K562 (cell line): Measurements from ENCODE around the gene UBAP1L. TPM values are rescaled to one million over a fixed set of nuclear protein-coding genes. Genes with fewer than 3 reads are reported as not detected.

ENCODE experiments used
- ATAC-seq: fragments of 200-7000 bp; cut with Tn5 transposase; 3 replicates; pipeline ENCODE4 v1.9.1; 2020; ENCODE audit warnings: moderate library complexity
- BruUV-seq: library from RNA; stranded (reverse); fragments of 400-500 nt; replicated peaks from 2 replicates; lab custom pipeline; 2021; lab: Mats Ljungman, UMichigan
- CTCF ChIA-PET: fragments of 300-600 bp; formaldehyde crosslinking; extraction: SDS; loops from one replicate; lab custom pipeline; 2021; ENCODE audit warnings: low intra/inter-chr PET ratio; lab: Yijun Ruan, JAX
- POLR2A ChIA-PET: fragments of 300-600, 350-650 bp; sonication (Branson Sonifier 250); formaldehyde crosslinking; extraction: SDS; loops from one replicate; lab custom pipeline; 2021; ENCODE audit warnings: antibody characterized with exemption, inconsistent platforms; lab: Yijun Ruan, JAX
- DNase-seq, 4 experiments: peaks; one replicate each; pipeline versions ENCODE4 v3.0.0 to v3.0.0-alpha.2; 2011 to 2018; ENCODE audit warnings: low spot score in 3 of 4, mixed read lengths in 3 of 4; ENCODE audit errors: extremely low read depth in 1 of 4
- FAIRE-seq: peaks from 2 replicates; lab custom pipeline; 2011; peaks lifted over from hg19 to GRCh38; lab: Jason Lieb, UNC
- H2AFZ ChIP-seq: 2 replicates; pipeline ENCODE4 v1.6.0; 2011; ENCODE audit warnings: low read depth, low read length, control low read depth, inconsistent platforms
- H3K27ac ChIP-seq: fragments of 200-600 bp; 3 replicates; pipeline ENCODE4 v1.8.0; 2011; ENCODE audit warnings: low read depth, mild to moderate bottlenecking, control low read depth, inconsistent platforms, low read length, moderate library complexity, mixed read lengths; ENCODE audit errors: extremely low read depth
- H3K27me3 ChIP-seq, 2 experiments: fragments of 300-600 bp in 1 of 2; 2 replicates in 1 of 2; 3 replicates in 1 of 2; pipeline versions ENCODE4 v1.6.0 to v1.8.0; 2011; ENCODE audit warnings: inconsistent platforms in 2 of 2, low read length in 2 of 2, mild to moderate bottlenecking in 1 of 2, mixed read lengths in 1 of 2, moderate library complexity in 1 of 2; ENCODE audit not compliant: control insufficient read depth in 2 of 2, insufficient read depth in 2 of 2
- H3K36me3 ChIP-seq: fragments of 300-600 bp; 3 replicates; pipeline ENCODE4 v1.8.0; 2011; ENCODE audit warnings: mild to moderate bottlenecking, low read length, inconsistent platforms; ENCODE audit not compliant: control insufficient read depth, insufficient read depth
- H3K4me1 ChIP-seq, 2 experiments: fragments of 200-600 bp in 1 of 2; replicated peaks in 1 of 2; 2 replicates in 1 of 2; 3 replicates in 1 of 2; pipeline versions ENCODE4 v1.5.1 to v1.8.0; 2011; ENCODE audit warnings: inconsistent platforms in 2 of 2, low read length in 2 of 2, mild to moderate bottlenecking in 1 of 2, mixed read lengths in 1 of 2, moderate library complexity in 1 of 2; ENCODE audit not compliant: control insufficient read depth in 2 of 2, insufficient read depth in 2 of 2
- H3K4me2 ChIP-seq: 2 replicates; pipeline ENCODE4 v1.6.1; 2011; ENCODE audit warnings: low read length, control low read depth, inconsistent platforms, mixed read lengths; ENCODE audit not compliant: insufficient read depth
- H3K4me3 ChIP-seq: fragments of 200-600 bp; sonication (generic), shearing (Covaris generic); 2 replicates; pipeline ENCODE4 v1.5.1; 2016; ENCODE audit warnings: control low read depth, inconsistent platforms
- H3K79me2 ChIP-seq: fragments of 200-600 bp; 3 replicates; pipeline ENCODE4 v1.8.0; 2011; ENCODE audit warnings: low read length, inconsistent platforms; ENCODE audit not compliant: control insufficient read depth, insufficient read depth
- H3K9ac ChIP-seq, 2 experiments: 2 replicates each; pipeline versions ENCODE4 v1.6.0 to v1.6.1; 2011; ENCODE audit warnings: low read depth in 2 of 2, low read length in 2 of 2, control low read depth in 1 of 2, inconsistent platforms in 1 of 2, mild to moderate bottlenecking in 1 of 2, mixed read lengths in 1 of 2; ENCODE audit not compliant: insufficient read depth in 1 of 2
- H3K9me1 ChIP-seq: one replicate; pipeline ENCODE4 v1.6.0; 2011; ENCODE audit warnings: inconsistent platforms, mild to moderate bottlenecking, low read length, moderate library complexity; ENCODE audit not compliant: control insufficient read depth, insufficient read depth
- H3K9me3 ChIP-seq: replicated peaks from 2 replicates; pipeline ENCODE4 v1.5.1; 2011; ENCODE audit warnings: low read depth, low read length, inconsistent platforms; ENCODE audit not compliant: control insufficient read depth, insufficient read depth
- H4K20me1 ChIP-seq: replicated peaks from 2 replicates; pipeline ENCODE4 v1.6.1; 2011; ENCODE audit warnings: low read length, inconsistent platforms, mixed read lengths; ENCODE audit not compliant: control insufficient read depth, insufficient read depth
- CEBPG ChIP-seq, 3 experiments: fragments of 200-800 bp in 1 of 3; sonication (Bioruptor generic) in 1 of 3; sonication (generic) in 1 of 3; formaldehyde crosslinking in 1 of 3; IDR thresholded peaks in 2 of 3; conservative IDR thresholded peaks in 1 of 3; 2 replicates each; pipeline versions ENCODE4 v1.6.1 to v1.8.0; 2016 to 2022; ENCODE audit warnings: missing compliant biosample characterization in 2 of 3, missing genetic modification characterization in 2 of 3, mild to moderate bottlenecking in 1 of 3, missing genetic modification reagents in 1 of 3
- DMBX1 ChIP-seq: fragments of 250-450 bp; sonication (Bioruptor Pico); IDR thresholded peaks from 2 replicates; pipeline ENCODE4 v1.8.0; 2022; ENCODE audit warnings: inconsistent platforms, mild to moderate bottlenecking, moderate library complexity, borderline replicate concordance
- FOXK1 ChIP-seq: sonication (generic); formaldehyde crosslinking; IDR thresholded peaks from 2 replicates; pipeline ENCODE4 v1.8.0; 2022; ENCODE audit warnings: missing genetic modification reagents, mild to moderate bottlenecking, borderline replicate concordance
- MBD2 ChIP-seq: sonication (generic); IDR thresholded peaks from 2 replicates; pipeline ENCODE4 v1.6.1; 2016; ENCODE audit warnings: low read depth, borderline replicate concordance
- MCM2 ChIP-seq: fragments of 450-650 bp; IDR thresholded peaks from 2 replicates; pipeline ENCODE4 v1.6.1; 2017; ENCODE audit warnings: low read depth, mild to moderate bottlenecking
- MCM5 ChIP-seq: fragments of 450-650 bp; IDR thresholded peaks from 2 replicates; pipeline ENCODE4 v1.6.1; 2016; ENCODE audit warnings: low read depth
- NELFE ChIP-seq: IDR thresholded peaks from 2 replicates; pipeline ENCODE4 v1.6.1; 2011; ENCODE audit warnings: mild to moderate bottlenecking; ENCODE audit not compliant: insufficient read depth, insufficient read length
- PCBP2 ChIP-seq: fragments of 200-400 bp; formaldehyde crosslinking; IDR thresholded peaks from 2 replicates; pipeline ENCODE4 v1.6.1; 2018; ENCODE audit warnings: low read length, low read depth, mild to moderate bottlenecking, moderate library complexity; ENCODE audit not compliant: poor library complexity, severe bottlenecking
- RBM17 ChIP-seq: fragments of 200-400 bp; formaldehyde crosslinking; IDR thresholded peaks from 2 replicates; pipeline ENCODE4 v1.6.1; 2017; ENCODE audit warnings: low read depth, mild to moderate bottlenecking, low read length, borderline replicate concordance
- SOX6 ChIP-seq: fragments of 450-650 bp; IDR thresholded peaks from 2 replicates; pipeline ENCODE4 v1.6.1; 2014; ENCODE audit warnings: mild to moderate bottlenecking
- THRAP3 ChIP-seq: fragments of 450-650 bp; IDR thresholded peaks from 2 replicates; pipeline ENCODE4 v1.6.1; 2016; ENCODE audit warnings: mild to moderate bottlenecking, inconsistent platforms, borderline replicate concordance
- ZNF77 ChIP-seq: fragments of 250-450 bp; sonication (Bioruptor Pico); IDR thresholded peaks from 2 replicates; pipeline ENCODE4 v1.5.0; 2020
- ZSCAN29 ChIP-seq: fragments of 450-650 bp; IDR thresholded peaks from 2 replicates; pipeline ENCODE4 v1.6.1; 2017
- WGBS: fragments of 100-300 bp; shearing (Covaris generic); methylation state at CpG from one replicate; pipeline ENCODE4 v1.1.6; 2016; ENCODE audit warnings: low coverage, mixed read lengths; ENCODE audit not compliant: insufficient coverage; ENCODE audit errors: missing lambda C conversion rate; 5-methylcytosine and 5-hydroxymethylcytosine counted together
- in situ Hi-C: fragments of 300-500 bp; cut with MboI; formaldehyde crosslinking; loops from 4 replicates; pipeline ENCODE4 v1.15.0; 2018; ENCODE audit warnings: inconsistent platforms, mixed read lengths
- intact Hi-C: fragments of 100-400 bp; cut with micrococcal nuclease; formaldehyde crosslinking; loops from 2 replicates; pipeline ENCODE4 v1.14.2; 2022
- polyA plus RNA-seq, 8 experiments: library from polyadenylated mRNA; depleted of rRNA in 4 of 8; stranded (reverse) in 5 of 8; unstranded in 3 of 8; fragments of >200 nt; fragmentation: Nextera tagmentation in 2 of 8; fragmentation: Illumina TruSeq in 1 of 8; extraction: Ambion mirVana in 2 of 8; extraction: Trizol in 1 of 8; gene quantifications; 2 replicates each; pipeline versions ENCODE4 v1.2.1 to v1.2.3, GENCODE V29; 2011 to 2014; ENCODE audit warnings: inconsistent platforms in 1 of 8, missing spikeins in 1 of 8
- total RNA-seq, 7 experiments: library from RNA; depleted of rRNA in 6 of 7; stranded (reverse); fragments of >200 nt in 6 of 7; fragmentation: Illumina TruSeq in 2 of 7; extraction: Trizol in 2 of 7; gene quantifications; 2 replicates each; pipeline versions ENCODE4 v1.2.1 to v1.2.3, GENCODE V29; 2011 to 2021; ENCODE audit warnings: low replicate concordance in 1 of 7
- TF ChIP-seq, protein P1 (sequence below): fragments of 450-650 bp; formaldehyde crosslinking; IDR thresholded peaks from 2 replicates; pipeline ENCODE4 v1.4.0; 2020; ENCODE audit warnings: mild to moderate bottlenecking, moderate library complexity

The UBAP1L gene
- total and polyA plus RNA-seq, 9 of the 15 experiments (the other 6 are each of a cell fraction or from before 2014, with no cell fraction given), result 0.16 to 0.71 (median 0.41) TPM; not detected in 2

- WGBS, result 31% methylated on average over 6 of the region's 6 CpGs
- Histone ChIP-seq H3K4me1 (peaks cover 0 to 5% of the 10 kb centered on the region in 2 experiments; a peak in 1 of 5 replicates), H3K79me2 (no peaks in the 10 kb centered on the region), H2AFZ (no peak overlapping the region), H3K4me2 (no peak overlapping the region), H3K27ac (no peak overlapping the region), H3K27me3 (no peaks in the 10 kb centered on the region; a peak in 1 of 5 replicates), H3K9ac (0 out of 4 replicates have a peak overlapping the region, but pooled peaks of 1 of the 2 experiments have one; percentile 12), H4K20me1 (no peaks in the 10 kb centered on the region), H3K4me3 (no peak overlapping the region), H3K9me3 (no peaks in the 10 kb centered on the region), H3K9me1 (peaks cover 3% of the 10 kb centered on the region), H3K36me3 (peaks cover 18% of the 10 kb centered on the region; the same call in 2 of the 3 replicates)
- ChIA-PET CTCF (no interaction called here), POLR2A (interaction anchor here (1.4 kb wide), 1 partner anchor 208 kb away, joined by 4 read pairs; the partner anchor contains the start of gene RNU5B-1)
- intact Hi-C loops, result no loop called here
- TF ChIP-seq NELFE (no peak), FOXK1 (CRISPR knock-in tag) (no peak), SOX6 (no peak), MCM5 (no peak), MBD2 (no peak), DMBX1 (CRISPR knock-in tag) (no peak), CEBPG (CRISPR knock-in tag; IDR thresholded peaks at IDR 0.05) (no peak), CEBPG (tag; conservative IDR thresholded peaks at IDR 0.05 in 1 of 2, IDR thresholded peaks at IDR 0.05 in 1 of 2) (no peak), RBM17 (no peak), PCBP2 (no peak), ZNF77 (CRISPR knock-in tag) (no peak), ZSCAN29 (no peak), THRAP3 (no peak), MCM2 (no peak)
- TF ChIP-seq, protein P1, sequence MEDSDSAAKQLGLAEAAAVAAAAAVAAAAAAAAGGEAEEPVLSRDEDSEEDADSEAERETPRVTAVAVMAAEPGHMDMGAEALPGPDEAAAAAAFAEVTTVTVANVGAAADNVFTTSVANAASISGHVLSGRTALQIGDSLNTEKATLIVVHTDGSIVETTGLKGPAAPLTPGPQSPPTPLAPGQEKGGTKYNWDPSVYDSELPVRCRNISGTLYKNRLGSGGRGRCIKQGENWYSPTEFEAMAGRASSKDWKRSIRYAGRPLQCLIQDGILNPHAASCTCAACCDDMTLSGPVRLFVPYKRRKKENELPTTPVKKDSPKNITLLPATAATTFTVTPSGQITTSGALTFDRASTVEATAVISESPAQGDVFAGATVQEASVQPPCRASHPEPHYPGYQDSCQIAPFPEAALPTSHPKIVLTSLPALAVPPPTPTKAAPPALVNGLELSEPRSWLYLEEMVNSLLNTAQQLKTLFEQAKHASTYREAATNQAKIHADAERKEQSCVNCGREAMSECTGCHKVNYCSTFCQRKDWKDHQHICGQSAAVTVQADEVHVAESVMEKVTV (CRISPR knock-in tag), result no peak
- in situ Hi-C loops, result no loop called here
- DNase-seq (no peak), FAIRE-seq (no peak), ATAC-seq (no peak)
- BruUV-seq, result no TSS peak
These were observed 18.3 kb downstream of the UBAP1L start for GRCh38 chr15:65096481-65097385.
